Limb (tissue), 2 donors: ENCODE results near the gene SPINT3.
"Not testable (repeated sequence)": the region's sequence is repeated elsewhere in the genome, so short reads cannot be mapped to it uniquely, and the experiment has no call there.

Experiments
- DNase-seq, 2 donors: peaks; one replicate each; pipeline ENCODE4 v3.0.0-alpha.2; 2016; ENCODE audit errors: extremely low spot score in 2 of 2

Gene SPINT3

DNA sequence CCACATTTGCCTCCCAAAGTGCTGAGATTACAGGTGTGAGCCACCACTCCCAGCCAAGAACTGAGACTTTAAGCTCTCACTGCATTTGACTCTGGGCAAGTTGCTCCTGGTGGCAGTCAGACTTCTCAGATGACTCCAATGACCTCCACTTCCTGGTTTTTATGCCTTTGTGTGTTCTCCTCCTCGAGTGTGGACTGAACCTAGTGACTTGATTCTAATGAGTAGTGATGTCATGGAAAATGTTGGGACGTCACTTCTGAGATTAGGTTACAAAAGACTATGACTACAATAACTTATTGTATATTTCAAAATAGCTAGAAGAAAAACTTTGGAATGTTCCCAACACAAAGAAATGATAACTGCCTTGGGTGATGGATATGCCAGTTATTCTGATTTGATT, 12.0 kb downstream of the SPINT3 start:
- DNase-seq: no peak

DNA sequence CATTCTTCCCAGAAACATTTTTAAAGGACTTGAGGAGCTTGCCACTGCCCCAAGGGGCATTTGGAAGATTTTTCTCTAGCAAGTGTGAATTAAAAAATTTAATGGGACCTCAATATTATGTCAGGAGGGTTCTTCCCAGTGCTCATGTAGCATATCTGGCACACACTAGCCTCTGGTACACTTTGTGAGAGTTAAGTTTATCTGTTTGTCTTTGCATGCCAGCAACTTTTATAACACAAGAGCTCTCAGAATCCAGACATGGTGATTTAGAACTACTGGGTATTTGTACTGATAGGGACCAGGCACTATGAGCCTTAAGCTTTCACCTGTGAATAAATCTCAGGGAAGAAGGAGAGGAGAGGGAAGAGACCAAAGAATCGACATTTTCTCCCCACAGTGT, 12.9 kb downstream of the SPINT3 start:
- no peak for DNase-seq

DNA sequence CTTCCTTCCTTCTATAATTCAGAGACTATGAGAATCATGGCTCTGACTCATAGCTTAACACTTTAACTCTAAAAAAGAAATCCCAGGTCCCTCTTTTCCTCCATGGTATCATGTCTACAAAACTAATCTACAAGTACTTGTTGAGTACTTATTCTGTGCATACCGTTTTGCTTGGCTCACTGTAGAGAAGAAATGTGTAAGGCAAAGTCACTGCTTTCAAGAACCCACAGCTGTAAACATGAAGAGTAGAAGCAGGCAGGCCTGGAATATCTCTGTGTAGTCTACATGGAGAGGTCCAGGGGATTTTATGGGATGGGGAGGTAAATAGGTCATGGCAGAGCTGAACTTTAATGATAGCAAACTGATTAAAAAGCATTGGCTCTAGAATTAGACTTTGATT, 13.8 kb downstream of the SPINT3 start:
- no peak for DNase-seq

DNA sequence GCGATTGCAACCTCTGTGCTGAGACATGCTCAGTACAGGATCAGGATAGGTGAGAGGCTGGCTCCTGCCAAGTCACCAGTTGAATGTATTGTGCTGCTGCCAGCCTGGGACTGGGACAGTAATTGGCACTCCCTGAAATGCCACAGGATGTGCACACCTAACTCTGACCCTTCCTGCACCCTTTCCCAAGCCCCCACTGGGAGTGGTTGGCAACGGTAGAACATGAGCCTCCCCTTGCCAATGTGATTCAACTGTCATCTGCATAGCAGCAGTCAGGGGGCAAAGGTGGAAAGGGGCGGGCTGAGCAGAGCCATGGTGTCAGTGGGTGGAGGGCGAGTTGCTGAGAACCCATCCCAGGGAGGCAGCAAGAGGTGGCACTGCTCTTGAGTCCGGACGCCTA, 15.4 kb downstream of the SPINT3 start:
- DNase-seq: no peak

DNA sequence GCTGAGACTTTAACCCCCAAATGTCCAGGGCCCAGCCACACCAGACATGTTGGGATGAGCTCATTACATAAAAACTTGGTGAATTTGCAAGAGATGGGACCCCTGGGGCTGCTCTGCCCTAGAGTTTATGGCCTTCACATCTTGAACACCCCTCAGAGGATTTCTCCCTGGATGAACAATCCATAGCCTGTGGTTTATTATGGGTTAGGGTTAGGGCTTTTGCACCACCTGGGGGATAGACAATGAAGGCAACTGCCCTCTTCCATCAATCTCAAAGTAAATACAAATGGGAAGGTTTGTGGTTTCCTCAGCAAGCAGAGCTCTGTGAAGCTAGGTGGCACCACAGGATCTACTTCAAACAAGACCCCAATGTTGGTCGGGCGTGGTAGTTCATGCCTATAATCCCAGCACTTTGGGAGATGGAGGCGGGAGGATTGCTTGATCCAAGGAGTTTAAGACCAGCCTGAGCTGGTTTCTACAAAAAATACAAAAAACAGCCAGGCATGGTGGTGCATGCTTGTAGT, 17.4 kb downstream of the SPINT3 start:
- no peak for DNase-seq

DNA sequence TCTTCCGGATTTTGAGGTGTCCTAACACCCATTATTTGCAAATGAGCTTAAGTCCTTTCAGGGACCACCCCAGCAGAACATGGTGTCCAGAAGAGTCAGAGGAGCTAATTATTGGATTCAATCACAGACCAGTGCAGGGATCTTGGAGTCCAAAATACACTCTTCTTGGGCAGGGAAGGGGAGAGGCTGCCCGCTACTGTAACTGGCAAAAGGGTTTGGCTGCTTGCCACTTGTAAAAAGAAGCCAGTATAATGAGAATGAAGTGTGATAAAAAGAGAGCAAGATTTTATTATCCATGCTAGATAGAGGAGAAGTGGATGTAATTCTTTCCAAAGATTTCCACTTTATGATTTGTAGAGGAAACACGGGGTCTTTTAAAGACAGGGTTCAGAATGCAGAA, 19.3 kb downstream of the SPINT3 start:
- no peak for DNase-seq

DNA sequence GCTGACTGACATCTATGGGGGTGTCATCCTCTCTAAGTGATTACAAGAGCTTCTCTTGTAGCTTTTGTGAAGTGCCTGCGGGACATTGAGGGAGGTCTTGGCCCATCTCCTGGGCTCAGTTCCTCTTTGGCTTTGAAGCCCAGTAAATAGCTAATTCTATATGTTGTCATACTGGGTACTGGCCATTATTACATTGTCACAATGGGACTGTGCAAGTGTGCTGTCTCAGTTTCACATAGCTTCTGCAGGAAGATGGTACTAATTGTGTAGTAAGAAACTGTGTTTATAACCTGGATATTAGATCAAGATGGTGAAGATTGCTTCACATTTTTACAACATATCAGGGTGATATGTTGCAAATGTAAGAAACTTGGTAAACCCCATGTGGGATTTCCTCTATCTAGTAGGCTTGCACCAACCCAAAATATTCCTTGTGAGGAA, 19.9 kb downstream of the SPINT3 start:
- DNase-seq: no peak

DNA sequence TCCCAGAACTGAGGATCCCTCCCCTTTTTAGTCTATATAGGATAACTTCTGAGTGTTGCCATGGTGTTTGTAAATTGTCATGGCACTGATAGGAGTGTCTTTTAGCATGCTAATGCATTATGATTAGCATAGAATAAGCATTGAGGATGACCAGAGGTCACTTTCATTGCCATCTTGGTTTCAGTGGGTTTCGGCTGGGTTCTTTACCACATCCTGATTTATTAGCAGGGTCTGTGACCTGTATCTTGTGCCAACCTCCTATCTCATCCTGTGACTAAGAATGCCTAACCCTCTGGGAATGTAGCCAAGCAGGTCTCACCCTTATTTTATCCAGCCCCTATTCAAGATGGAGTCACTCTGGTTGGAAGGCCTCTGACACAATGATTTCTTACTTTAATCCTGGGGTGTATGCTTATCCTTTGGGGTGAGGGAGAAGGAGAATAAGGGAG, 26.3 kb downstream of the SPINT3 start:
- no peak for DNase-seq

DNA sequence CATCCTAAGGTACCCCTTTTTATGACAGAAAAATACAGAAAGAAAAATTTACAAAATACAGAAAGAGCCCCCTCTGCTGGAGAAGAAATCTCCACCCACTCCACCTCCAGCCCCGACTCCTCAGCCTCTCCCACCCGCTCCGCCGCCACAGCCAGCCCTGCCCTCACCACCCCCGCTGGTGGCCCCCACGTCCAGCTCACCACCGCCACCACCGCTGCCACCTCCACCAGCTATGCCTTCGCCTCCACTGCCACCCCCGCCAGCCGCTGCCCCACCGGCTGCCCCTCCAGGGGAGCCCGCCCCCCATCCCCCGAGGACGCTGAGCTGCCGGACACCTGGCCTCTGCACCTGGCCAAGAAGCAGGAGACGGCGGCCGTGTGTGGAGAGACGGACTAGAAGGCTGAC, 28.2 kb downstream of the SPINT3 start:
- no peak for DNase-seq

DNA sequence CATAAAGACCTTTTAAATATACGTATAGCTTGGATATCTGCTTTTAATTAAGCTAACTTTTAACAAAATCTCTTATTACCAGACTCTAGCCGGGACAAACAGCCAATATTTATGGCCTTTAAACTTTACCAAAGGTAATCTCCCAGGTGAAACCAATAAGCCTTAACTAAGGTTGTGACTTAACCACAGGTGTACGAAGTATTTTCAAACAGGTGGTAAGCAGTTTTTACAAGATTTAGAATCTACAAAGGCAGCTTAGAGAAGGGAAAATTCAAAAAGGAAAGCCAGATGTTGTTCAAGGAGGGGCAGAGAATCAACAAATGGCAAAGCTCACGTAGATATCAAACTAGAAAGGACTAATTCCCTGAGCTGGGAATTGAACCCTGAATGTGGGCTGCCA, 30.0 kb downstream of the SPINT3 start:
- no peak for DNase-seq

DNA sequence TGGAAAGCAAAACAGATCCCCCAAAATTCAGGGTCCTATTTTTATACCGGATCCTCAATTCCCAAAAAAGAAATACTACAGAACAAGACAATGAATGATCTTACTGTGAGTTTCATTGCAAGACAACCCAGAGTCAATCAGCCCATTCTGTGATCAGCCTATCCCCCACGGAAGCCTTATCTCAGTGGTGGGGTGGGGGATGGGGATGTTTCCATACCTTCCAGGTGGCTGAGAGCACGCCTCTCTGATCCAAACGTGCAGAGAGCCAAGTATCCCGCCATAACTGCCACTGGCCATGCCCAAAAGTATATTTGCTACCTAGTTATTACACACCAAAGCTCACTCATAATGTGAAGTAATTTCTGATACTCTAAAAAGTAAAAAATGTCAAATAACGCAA, 30.7 kb downstream of the SPINT3 start:
- DNase-seq: no peak

DNA sequence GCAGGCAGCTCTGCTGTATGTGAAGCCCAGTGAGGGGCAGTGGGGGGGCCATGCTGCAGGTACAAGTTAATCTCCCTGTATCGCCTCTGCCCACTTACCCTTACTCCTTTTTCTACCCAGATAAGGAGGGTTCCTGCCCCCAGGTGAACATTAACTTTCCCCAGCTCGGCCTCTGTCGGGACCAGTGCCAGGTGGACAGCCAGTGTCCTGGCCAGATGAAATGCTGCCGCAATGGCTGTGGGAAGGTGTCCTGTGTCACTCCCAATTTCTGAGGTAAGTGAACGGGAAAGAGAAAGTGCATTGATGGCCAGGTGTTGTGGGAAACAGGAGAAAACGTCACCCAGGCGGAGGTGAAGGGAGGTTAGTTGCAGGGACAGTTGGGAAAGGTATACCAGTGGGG, 35.6 kb downstream of the SPINT3 start:
- DNase-seq: no peak

DNA sequence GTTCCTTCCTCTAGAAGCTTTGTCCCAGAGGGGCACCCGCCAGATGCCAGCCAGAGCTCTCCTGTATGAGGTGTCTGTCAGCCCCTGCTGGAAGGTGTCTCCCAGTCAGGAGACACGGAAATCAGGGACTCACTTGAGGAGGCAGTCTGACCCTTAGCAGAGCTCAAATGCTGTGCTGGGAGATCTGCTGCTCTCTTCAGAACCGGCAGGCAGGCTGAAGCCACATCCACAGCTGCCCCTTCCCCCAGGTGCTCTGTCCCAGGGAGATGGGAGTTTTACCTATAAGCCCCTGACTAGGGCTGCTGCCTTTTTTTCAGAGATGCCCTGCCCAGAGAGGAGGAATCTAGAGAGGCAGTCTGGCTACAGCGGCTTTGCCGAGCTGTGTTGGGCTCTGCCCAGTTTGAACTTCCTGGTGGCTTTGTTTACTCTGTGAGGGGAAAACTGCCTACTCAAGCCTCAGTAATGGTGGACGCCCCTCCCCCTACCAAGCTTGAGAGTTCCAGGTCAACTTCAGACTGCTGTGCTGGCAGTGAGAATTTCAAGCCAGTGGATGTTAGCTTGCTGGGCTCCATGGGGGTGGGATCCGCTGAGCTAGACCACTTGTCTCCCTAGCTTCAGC, 37.8 kb downstream of the SPINT3 start:
- DNase-seq: not testable (repeated sequence)

DNA sequence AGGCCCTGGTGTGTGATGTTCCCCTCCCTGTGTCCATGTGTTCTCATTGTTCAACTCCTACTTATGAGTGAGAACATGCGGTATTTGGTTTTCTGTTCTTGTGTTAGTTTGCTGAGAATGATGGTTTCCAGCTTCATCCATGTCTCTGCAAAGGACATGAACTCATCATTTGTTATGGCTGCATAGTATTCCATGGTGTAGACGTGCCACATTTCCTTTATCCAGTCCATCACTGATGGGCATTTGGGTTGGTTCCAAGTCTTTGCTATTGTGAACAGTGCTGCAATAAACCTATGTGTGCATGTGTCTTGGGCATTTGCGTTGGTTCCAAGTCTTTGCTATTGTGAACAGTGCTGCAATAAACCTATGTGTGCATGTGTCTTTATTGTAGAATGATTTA, 43.1 kb downstream of the SPINT3 start:
- DNase-seq: not testable (repeated sequence)

DNA sequence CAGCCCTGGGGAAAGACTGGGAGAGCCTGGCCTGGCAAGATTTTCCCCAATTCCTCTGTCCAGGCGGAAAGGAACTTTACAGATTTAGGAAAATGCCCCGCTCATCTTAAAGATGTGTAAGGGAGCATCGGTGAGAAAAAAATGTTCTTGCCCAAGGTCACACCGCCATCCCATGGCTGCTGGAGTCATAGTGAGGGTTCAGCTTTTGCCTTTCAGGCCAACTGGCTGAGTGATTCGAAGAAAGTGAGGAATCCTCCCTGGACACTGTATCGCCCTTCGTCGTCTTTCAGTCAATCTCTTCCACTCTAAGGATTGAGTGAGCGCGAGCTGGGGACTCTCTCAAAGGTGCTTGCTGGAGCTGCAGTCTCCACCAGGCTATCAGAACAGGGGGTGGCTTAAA, 44.5 kb downstream of the SPINT3 start:
- no peak for DNase-seq

DNA sequence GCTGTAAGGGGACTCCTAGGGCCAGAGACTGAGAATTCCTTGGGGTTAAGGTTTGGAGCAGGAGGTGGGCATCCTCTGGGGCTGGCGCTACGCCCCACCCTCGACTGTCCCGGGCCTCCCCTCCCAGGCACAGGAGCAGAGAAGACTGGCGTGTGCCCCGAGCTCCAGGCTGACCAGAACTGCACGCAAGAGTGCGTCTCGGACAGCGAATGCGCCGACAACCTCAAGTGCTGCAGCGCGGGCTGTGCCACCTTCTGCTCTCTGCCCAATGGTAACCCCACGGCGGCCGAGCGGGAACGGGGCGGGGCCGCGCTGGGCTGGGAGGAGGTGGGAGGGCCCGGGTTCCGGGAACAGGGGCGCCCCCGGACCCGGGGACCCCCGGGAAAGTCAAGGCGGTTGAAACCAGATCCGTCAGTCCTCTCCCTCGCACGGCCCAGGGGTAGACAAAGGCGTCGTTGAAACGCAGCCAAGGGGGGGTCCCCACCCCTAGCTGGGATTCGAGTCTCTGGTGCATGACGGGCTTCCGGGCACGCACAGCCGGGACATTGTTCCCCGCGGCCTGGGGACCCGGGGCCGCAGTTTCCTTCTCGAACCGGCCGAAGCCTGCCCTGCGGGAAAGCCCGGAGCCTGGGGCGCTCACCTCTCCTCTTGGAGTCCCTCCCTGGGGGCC, 45.0 kb downstream of the SPINT3 start:
- peak; percentile 27 to 85 for DNase-seq

DNA sequence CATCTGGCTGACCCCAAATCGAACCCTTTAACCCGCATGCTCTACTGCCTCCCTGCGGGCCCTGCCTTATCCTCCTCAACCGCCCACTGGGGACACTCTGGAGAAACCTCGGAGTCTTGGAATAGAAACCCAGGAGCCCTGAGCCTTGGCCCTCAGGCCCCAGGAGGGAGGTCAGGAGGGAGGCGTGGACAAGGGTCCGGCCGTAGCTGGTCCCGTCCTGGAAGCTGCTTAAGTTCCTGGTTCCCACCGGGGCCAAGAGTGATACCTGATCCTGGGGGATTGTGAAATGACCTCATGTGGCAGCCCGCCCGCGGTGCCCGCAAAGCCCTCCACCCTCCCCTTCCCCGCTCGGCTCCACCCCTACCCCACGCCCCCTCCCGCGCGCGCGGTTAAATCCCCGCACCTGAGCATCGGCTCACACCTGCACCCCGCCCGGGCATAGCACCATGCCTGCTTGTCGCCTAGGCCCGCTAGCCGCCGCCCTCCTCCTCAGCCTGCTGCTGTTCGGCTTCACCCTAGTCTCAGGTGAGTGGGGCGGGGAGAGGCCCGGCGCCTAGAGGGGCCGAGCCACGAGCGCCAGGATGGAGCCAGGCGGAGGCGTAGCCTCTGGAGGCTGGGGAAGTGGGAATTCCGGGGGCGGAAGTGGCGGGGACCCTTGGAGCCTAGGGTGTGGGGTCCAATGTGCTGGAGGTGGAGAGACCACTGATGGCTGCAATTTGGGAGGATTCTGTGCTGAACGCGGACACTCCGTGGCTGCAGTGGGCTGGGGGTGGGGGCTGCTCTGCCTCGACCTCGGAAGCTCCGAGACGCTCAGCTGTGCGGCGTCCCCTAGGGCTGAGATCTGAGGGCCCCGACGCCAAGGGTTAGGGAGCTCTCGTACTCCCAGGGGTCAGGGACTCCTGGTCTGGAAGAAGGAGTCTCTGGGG, 45.8 kb downstream of the SPINT3 start, which contains the start of gene WFDC2:
Gene WFDC2 (plus strand): TSS at position 418 of the 926 bp plus-strand sequence. CDS start 29 bp downstream, at position 447.
- DNase-seq: peak in 1 of 2 donors; percentile 68

DNA sequence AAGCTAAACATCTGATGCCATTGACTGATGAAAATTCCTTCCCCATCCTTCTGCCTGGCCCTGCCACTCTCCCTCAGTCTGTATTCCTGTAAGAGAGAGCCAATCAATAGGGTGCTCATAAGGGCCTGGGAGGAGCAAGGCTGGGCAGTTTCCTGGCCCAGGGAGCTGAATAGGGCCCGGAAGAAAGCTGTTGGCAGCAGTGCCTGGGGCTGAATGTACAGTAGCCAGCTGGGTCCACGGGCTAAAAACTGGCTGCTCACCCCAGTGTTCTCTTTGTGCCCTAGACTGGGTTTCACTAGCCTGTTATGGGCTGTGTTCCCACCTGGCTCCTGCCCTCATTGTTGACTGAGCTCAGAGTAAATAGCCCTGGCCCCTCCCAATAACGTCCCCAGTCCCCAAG, 47.6 kb downstream of the SPINT3 start:
- DNase-seq: no peak

DNA sequence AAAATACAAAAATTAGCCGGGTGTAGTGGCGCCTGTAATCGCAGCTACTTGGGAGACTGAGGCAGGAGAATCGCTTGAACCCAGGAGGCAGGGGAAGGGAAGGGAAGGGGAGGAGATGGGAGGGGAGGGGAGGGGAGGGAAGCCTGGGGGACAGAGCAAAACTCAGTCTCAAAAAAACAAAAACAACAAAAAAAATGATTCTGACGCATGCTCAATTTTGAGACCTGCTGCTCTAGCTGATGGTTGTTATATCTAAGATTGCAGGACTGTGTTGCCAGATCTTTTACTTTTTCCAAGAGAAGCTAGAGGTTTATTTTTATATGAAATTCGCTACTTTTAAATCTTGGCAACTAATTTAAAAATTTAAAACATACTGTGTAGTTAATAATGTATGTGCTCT, 48.2 kb downstream of the SPINT3 start:
- no peak for DNase-seq

DNA sequence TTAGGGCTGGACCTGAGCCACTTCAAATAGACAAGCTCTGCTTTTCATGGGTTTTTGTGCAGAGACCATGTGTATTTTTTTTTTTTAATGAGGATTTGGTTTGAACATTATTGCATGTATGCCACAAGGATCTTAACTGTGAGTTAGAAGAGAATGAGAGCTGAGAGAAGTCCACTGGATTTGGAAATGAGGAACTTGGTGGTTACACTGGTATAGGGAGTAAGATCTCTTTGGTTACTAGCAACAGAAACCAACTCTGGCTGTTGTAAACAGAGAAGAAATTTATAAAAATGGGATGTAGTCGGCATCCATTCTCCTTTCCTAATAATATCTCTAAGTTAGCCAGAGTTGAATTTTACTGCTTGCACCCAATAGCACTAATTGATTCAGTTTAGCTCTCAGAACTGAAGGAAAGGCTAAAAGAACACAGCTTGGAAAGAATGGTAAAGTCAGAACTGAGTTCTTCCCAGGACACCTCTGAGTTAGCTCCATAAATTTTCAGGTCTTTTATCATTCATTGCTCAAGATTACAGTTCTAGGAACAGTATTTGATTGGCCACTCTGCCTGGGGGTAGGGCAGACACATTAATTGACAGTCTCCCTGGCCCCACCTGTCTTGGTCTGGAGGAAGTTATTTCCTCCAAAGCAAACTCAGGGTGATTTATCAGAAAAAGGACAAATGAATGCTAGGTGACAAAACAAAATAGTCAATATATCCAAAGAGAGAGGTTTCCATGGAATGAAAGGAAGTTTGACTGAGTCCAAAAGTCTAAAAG, 49.7 kb downstream of the SPINT3 start:
- DNase-seq: no peak

DNA sequence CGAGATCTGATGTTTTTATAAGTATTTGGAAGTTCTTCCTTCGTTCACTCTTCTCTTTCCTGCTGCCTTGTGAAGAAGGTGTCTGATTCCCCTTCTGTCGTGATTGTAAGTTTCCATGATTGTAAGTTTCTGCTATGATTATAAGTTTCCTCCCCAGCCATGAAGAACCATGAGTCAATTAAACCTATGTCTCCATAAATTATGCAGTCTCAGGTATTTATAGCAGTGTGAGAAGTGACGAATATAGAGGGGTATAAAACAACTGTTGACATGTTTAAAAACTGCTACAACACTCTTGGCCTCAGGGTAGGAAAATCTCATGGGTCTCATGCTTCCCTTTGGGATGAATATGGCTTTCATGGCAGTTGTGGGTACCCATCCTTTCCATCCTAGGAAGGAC, 51.7 kb downstream of the SPINT3 start:
- DNase-seq: no peak
